Loucy (cell line): ENCODE data around the gene MIA2.

Experiments used
- EZH2phosphoT487 ChIP-seq: fragments of 200-600 bp; IDR thresholded peaks from 2 replicates; pipeline ENCODE4 v1.6.1; 2018; ENCODE audit warnings: antibody characterized with exemption, mild to moderate bottlenecking, moderate library complexity, borderline replicate concordance
- TF ChIP-seq, protein P1 (sequence below): fragments of 200-600 bp; sonication (generic); conservative IDR thresholded peaks from 2 replicates; pipeline ENCODE4 v1.5.1; 2014; ENCODE audit warnings: mild to moderate bottlenecking, antibody characterized with exemption, low read length

DNA sequence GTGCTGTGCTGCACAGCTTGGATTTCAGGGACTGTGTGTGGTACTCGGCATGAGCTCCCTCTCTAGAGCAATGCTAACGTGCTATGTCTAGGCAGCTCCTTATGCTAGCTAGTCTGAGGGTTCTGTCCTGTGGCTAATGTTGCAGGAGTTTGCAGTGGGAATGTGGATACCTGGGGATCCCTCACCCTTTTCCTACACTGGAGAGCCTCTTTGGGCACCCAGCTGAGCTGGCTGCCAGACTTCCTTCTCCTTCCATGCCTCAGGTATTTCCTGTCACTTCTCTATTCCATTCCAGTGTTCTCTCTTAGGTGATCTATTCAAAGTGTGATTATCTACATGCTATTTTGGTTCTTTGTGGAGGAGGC, 133.7 kb downstream of the MIA2 start:
- TF ChIP-seq, protein P1, sequence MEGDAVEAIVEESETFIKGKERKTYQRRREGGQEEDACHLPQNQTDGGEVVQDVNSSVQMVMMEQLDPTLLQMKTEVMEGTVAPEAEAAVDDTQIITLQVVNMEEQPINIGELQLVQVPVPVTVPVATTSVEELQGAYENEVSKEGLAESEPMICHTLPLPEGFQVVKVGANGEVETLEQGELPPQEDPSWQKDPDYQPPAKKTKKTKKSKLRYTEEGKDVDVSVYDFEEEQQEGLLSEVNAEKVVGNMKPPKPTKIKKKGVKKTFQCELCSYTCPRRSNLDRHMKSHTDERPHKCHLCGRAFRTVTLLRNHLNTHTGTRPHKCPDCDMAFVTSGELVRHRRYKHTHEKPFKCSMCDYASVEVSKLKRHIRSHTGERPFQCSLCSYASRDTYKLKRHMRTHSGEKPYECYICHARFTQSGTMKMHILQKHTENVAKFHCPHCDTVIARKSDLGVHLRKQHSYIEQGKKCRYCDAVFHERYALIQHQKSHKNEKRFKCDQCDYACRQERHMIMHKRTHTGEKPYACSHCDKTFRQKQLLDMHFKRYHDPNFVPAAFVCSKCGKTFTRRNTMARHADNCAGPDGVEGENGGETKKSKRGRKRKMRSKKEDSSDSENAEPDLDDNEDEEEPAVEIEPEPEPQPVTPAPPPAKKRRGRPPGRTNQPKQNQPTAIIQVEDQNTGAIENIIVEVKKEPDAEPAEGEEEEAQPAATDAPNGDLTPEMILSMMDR: no peak
- no peak for TF ChIP-seq EZH2phosphoT487
